Middle frontal gyrus (tissue), 1 donor: ENCODE results near the gene AMHR2.
"Not testable (repeated sequence)": the region's sequence is repeated elsewhere in the genome, so short reads cannot be mapped to it uniquely, and the experiment has no call there.

Source experiments
- DNase-seq: peaks from one replicate; pipeline ENCODE4 v3.0.0-alpha.2; 2015; ENCODE audit warnings: low spot score; ENCODE audit errors: extremely low spot score

Gene AMHR2

DNA sequence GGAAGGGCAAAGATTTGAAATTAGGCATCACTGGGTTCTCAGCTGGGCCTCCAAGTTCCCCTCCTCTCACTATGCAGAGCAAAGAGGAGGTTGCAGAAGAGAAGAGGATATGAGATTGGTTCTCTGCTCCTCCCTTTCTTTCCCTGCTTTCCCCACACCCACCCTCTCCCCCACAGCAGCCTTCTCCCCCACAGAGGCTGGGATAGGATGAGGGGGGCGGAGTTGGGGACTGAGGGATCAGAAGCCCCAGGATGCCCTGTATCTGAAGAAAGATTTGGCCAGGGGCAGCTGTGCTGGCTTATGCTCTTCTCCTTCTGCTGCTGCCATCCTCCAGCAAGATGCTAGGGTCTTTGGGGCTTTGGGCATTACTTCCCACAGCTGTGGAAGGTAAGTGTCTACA lies at the start of gene AMHR2:
AMHR2 (plus strand) TSS at position 259 of the 400 bp plus-strand sequence; CDS start at position 339, 80 bp downstream.
- DNase-seq: no peak

DNA sequence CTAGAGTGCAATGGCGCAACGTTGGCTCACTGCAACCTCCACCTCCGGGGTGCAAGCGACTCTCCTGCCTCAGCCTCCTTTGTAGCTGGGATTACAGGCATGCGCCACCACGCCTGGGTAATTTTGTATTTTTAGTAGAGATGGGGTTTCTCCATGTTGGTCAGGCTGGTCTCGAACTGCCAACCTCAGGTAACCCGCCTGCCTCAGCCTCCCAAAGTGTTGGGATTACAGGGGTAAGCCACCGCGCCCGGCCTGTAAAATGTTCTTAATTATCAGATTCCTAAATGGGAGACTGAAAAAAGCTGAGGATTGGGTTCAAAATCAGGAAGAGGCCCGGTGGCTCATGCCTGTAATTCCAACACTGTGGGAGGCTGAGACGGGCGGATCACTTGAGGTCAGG lies 49.4 kb upstream of the AMHR2 start:
- not testable (repeated sequence) for DNase-seq

DNA sequence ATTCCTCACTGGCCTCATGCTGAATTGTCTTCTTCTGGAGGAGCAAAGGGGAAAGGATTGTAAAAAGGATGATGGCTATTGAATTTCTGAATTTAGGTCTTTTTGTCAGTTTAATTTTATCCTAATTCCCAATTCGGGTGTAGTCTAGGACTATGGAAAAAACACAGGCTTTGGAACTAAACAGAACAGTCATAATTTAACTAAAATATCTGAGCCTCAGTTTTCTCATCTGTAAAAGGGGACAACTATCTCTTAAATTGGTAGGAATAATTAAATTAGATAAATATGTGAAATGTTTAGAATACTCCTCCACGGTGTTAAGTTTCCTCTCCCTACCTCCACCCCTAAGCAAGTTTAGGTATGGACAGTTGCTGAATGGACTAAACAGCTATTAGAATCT lies 46.9 kb upstream of the AMHR2 start:
- no peak for DNase-seq

DNA sequence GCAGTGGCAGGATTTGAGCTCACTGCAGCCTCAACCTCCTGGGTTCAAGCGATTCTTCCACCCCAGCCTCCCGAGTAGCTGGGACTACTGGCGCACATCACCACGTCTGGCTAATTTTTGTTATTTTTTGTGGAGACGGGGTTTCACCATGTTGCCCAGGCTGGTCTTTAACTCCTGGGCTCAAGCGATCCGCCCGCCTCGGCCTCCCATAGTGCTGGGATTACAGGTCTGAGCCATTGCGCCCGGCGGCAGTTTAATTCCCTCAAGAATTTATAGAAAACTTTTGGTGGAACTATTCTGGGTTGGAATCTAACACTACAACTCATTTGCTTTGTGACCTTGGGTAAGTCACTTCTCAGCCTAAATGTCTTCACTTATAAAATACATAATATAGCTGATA lies 45.4 kb upstream of the AMHR2 start:
- DNase-seq: no peak

DNA sequence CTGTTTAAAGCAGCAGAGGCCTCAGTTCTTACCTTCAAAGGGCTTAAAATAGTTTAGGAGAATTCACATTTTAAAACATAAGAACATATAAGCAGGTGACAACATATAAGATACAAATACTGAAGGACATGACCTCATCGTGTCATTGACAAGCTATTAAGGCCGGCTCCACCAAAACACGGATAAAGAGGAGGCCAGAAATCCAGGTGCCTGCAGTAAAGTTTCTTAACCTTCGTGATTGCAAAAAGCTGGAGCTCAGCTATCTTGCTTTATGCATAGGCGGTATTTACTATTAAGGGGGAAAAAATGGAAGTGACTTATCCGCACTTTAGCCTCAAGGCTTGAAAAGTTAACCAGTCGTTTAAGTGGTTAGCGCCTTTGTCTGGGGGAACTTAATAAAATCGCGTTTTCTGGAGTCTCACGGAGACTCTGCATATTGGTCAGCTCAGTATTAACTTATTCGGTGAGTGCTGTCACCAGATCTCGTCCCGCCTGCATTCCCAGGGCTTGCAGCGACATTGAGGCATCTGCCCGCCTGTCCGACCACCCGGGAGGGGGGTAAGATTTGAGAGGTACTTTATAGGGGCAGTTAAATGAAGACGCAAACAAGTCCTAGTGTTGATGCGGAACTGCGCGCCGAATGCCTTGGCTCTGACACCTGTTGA lies 44.8 kb upstream of the AMHR2 start:
- DNase-seq: no peak

DNA sequence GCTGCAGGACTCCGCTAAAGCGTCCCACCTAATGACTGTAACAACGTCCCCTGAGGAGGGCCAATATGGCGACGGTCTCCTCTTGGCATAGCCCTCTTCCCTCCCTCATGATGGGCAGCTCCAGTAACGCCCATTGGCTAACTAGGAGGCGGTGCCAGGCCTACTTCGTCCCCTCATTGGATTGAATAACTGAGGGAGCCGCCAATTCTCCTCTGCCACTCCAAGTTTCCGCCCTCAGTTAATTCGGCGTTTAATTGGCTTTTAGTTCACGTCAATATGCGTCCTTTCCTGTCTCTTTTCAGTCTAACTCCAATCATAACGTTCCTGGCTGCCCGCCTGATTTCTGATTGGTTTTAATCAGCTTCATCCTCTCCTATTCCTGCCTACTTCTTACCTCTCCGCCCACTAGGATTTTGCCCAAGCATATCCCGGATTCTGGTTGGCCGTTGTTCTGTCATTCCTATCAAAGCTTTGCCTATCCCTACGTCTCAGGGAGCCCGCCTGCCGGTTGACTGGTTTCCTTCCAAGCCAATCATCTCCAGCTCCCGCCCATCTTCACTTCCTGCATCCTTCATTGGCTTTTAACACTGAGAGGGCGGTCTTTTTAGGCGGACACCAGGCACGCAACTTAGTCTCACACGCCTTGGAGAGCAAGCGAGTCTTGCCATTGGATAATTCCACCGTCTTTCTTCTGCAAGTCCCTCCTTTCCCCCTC lies 44.1 kb upstream of the AMHR2 start:
- DNase-seq: peak; percentile 100

DNA sequence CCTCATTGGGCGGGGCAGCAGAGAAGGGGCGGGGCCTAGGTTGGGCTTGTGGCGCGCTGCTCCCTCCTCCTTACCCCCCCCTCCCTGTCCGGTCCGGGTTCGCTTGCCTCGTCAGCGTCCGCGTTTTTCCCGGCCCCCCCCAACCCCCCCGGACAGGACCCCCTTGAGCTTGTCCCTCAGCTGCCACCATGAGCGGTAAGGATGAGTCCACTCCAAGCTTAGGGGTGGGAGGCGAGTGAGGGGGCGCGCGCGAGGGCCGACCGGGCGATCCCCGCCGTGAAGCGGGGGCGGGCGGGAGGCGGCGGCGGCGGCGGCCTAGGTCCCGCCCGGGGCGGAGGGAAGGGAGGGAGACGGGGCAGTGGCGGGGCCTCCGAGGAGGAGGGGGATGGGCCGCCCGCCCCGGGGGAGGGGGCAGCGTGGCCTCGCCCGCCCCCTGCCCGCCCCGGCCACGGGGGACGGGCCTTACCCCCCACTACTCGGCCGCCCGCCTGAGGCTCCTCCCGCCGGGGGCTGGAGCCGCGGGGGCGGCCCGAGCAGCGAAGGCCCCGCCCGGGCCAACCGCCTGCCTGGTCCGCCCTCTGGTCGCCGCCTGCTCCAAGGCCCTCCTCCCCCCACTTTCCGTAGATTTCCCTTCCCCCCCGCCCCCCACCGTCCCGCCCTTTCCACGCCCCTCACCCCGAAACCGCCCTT lies 43.4 kb upstream of the AMHR2 start, which contains the start of gene SP1:
SP1 (plus strand) TSS at position 73 of the 690 bp plus-strand sequence; CDS start at position 189, 116 bp downstream.
- peak; percentile 61 for DNase-seq

DNA sequence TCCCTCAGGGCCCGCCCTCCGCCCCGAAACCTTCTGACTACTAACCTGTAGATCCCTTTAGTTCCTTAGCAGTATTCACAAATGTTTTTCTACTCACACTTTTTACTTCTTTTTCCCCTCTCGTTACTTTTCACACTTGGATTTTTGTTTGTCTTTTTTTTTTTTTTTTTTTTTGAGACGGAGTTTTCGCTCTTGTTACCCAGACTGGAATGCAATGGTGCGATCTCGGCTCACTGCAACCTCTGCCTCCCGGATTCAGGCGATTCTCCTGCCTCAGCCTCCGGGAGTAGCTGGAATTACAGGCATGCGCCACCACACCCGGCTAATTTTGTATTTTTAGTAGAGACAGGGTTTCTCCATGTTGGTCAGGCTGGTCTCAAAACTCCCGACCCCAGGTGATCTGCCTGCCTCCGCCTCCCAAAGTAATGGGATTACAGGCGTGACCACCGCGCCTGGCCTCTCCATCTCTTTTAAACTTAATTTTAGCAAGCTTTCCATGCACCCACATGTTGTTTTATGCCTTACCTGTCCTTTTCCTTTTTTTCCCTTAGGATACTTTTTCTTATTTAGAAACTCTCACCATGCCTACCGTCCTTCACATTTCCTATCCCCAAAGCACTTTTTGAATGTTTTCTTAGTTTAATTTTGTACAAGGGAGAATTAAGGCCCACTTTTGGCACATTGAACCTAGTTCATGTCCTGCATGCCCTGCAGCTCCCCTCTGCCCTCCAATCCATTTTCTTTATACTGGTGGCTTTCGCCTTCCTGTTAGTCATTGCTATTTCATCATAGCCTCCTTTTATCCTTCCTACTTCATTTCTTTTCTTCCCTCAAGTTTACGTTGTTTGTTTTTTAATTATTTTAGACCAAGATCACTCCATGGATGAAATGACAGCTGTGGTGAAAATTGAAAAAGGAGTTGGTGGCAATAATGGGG lies 42.6 kb upstream of the AMHR2 start:
- DNase-seq: no peak

DNA sequence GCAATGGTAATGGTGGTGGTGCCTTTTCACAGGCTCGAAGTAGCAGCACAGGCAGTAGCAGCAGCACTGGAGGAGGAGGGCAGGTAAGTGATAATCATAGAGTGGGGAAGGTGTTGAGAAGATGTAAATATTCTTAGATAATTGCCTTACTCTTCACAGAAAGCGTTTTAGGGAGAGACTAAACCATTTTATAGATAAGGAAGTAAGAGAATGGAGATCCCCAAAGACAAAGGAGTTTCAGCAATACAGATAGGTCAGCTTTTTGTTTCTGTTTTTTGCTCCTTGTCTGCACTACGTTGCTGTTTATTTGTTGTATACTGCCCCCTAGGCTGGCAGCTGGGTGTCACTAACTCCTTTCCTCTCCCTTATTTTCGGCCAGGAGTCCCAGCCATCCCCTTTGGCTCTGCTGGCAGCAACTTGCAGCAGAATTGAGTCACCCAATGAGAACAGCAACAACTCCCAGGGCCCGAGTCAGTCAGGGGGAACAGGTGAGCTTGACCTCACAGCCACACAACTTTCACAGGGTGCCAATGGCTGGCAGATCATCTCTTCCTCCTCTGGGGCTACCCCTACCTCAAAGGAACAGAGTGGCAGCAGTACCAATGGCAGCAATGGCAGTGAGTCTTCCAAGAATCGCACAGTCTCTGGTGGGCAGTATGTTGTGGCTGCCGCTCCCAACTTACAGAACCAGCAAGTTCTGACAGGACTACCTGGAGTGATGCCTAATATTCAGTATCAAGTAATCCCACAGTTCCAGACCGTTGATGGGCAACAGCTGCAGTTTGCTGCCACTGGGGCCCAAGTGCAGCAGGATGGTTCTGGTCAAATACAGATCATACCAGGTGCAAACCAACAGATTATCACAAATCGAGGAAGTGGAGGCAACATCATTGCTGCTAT lies 41.7 kb upstream of the AMHR2 start:
- no peak for DNase-seq

DNA sequence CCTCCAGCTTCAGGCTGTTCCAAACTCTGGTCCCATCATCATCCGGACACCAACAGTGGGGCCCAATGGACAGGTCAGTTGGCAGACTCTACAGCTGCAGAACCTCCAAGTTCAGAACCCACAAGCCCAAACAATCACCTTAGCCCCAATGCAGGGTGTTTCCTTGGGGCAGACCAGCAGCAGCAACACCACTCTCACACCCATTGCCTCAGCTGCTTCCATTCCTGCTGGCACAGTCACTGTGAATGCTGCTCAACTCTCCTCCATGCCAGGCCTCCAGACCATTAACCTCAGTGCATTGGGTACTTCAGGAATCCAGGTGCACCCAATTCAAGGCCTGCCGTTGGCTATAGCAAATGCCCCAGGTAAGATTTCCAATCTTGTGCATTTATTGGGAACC lies 40.4 kb upstream of the AMHR2 start:
- no peak for DNase-seq

DNA sequence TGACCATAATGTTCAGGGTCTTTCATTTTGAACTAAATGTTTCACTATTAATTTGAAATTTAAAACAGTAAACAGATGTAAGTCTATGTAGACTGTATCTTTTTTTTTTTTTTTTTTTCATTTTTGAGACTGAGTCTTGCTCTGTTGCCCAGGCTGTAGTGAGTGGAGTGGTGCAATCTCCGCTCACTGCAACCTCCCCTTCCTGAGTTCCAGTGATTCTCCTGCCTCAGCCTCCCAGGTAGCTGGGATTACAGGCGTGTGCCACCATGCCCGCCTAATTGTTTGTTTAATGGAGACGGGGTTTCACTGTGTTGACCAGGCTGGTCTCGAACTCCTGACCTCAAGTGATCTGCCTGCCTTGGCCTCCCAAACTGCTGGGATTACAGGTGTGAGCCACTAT lies 37.3 kb upstream of the AMHR2 start:
- not testable (repeated sequence) for DNase-seq

DNA sequence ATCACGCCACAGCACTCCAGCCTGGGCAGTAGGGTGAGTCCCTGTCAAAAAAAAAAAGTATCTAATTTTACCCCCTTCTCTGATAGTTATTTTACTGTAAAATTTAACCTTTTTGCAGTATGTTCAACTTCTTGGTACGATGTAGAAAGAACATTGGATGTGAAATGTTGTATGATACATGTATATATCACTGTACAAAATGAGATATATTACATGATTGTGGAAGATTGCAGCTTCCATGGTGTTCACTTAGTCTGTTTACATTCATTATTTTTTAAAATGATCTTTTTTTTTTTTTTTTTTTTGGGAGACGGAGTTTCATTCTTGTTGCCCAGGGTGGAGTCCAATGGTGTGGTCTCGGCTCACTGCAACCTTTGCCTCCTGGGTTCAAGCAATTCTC lies 34.7 kb upstream of the AMHR2 start:
- no peak for DNase-seq

DNA sequence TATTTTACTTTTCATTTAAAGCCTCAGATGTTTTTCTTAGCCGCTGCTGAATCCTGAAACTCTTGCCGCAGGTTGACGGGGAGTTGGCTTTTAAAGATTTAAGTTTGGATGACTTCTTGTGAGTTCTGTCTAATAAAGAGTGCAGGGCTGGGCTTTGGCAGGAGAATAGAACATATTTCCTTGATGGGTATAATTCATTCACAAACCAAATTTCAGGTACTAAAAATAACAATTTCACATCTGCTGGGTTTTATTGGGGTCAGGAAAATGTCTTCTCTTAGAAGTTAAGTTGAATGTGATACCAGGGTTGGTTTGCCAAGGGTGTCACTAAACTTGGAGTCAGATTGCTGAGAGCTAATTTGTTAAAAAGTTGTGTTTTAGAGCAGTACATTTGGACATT lies 34.0 kb upstream of the AMHR2 start:
- no peak for DNase-seq

DNA sequence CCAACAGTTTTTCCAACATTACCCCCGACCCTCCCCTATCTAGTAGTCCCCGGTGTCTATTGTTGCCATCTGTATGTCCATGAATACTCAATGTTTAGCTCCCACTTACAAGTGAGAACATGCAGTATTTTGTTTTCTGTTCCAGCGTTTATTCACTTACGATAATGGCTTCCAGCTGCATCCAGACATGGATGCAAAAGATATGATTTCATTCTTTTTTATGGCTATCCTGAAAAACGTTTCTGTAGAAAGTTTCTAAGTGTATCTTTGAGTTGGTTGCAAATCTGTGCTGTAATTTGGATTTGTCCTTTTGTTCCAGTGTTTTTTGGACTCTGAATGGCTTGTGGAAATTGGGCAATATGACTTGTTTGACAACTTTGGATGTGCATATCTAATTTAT lies 31.9 kb upstream of the AMHR2 start:
- no peak for DNase-seq

DNA sequence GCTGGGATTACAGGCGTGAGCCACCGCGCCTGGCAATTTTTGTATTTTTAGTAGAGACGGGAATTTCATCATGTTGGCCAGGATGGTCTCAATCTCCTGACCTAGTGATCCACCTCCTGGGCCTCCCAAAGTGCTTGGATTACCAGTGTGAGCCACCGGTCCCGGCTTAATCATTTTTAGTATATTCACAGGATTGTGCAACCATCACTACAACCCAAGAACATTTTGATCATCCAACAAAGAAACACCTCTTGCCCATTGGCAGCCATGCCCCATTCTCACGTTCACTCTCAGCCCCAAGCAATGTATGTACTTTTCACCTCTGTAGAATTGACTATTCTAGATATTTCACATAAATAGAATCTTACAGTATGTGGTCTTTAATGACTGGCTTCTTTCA lies 23.8 kb upstream of the AMHR2 start:
- DNase-seq: no peak

DNA sequence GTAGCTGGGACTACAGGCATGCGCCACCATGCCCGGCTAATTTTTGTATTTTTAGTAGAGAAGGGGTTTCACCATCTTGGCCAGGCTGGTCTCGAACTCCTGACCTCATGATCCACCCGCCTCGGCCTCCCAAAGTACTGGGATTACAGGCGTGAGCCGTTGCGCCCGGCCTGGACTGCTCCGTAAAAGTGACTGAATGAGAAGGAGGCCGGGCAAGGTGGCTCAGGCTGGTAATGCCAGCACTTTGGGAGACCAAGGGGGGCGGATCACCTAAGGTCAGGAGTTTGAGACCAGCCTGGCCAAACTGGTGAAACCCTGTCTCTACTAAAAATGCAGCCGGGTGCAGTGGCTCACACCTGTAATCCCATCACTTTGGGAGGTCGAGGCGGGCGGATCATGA lies 21.3 kb upstream of the AMHR2 start:
- DNase-seq: not testable (repeated sequence)

DNA sequence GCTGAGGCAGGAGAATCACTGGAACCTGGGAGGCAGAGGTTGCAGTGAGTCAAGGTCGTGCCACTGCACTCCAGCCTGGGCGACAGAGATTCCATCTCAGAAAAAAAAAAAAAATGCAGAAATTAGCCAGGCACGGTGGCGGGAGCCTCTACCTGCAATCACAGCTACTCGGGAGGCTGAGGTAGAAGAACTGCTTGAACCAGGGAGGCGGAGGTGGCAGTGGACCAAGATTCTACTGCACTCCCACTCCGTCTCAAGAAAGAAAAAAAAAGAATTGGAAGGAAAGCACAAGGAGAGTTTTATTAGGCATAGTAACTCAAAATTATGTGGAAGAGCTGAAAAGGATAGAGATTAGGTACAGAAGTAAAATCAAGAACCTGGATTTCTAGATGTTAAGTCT lies 20.8 kb upstream of the AMHR2 start:
- no peak for DNase-seq

DNA sequence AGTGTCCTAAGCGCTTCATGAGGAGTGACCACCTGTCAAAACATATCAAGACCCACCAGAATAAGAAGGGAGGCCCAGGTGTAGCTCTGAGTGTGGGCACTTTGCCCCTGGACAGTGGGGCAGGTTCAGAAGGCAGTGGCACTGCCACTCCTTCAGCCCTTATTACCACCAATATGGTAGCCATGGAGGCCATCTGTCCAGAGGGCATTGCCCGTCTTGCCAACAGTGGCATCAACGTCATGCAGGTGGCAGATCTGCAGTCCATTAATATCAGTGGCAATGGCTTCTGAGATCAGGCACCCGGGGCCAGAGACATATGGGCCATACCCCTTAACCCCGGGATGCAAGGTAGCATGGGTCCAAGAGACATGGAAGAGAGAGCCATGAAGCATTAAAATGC lies 12.7 kb upstream of the AMHR2 start:
- DNase-seq: no peak

DNA sequence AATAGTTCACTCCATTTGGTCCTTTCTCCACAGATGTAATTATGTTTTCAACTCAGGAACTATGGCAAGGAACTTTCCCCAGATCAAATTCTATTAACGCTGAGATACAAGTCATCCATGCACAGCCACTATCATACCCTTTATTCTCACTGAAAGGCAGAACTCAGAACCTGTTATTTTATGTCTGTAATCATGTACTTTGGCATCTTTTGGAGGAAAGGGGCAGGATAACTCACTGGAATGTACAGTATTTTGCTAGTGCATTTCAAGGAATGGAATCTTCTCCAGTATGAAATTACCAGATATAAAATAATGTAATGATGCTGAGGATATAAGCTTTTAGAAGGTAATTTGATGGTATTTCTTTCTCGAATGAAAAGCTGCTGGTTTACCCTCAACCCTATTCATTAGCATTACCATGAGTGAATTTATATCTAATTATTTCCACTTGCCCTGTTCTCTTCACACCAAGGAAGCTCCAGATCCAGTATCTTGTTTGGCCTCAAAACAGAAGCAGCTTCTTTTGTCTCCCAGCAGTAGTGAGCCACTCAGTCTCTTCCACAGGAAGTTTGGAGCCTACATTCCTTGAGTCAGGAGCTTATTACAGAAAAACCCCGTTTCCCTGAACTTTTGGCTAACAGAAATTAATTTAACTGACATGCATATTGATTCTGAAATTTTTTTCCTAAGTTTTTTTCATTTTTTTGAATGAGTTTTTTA lies 10.0 kb upstream of the AMHR2 start:
- DNase-seq: no peak
